WTC11 (cell line): ENCODE measurements around the gene RHCG.

Source experiments
- TCF7 ChIP-seq: sonication (generic); formaldehyde crosslinking; IDR thresholded peaks from 2 replicates; pipeline ENCODE4 v1.8.0; 2022; ENCODE audit warnings: mild to moderate bottlenecking, low read depth, missing genetic modification reagents, moderate library complexity
- ZNF219 ChIP-seq: sonication (generic); formaldehyde crosslinking; IDR thresholded peaks from 2 replicates; pipeline ENCODE4 v1.8.0; 2023; ENCODE audit warnings: missing genetic modification reagents, mild to moderate bottlenecking, borderline replicate concordance
- TF ChIP-seq, protein P1 (sequence below): fragments of 200-600 bp; IDR thresholded peaks from 2 replicates; pipeline ENCODE4 v1.8.0; 2022; ENCODE audit warnings: antibody characterized with exemption
- TF ChIP-seq, protein P2 (sequence below): sonication (generic); formaldehyde crosslinking; IDR thresholded peaks from 2 replicates; pipeline ENCODE4 v1.8.1; 2022; ENCODE audit warnings: mild to moderate bottlenecking, missing genetic modification reagents, moderate library complexity, borderline replicate concordance

DNA sequence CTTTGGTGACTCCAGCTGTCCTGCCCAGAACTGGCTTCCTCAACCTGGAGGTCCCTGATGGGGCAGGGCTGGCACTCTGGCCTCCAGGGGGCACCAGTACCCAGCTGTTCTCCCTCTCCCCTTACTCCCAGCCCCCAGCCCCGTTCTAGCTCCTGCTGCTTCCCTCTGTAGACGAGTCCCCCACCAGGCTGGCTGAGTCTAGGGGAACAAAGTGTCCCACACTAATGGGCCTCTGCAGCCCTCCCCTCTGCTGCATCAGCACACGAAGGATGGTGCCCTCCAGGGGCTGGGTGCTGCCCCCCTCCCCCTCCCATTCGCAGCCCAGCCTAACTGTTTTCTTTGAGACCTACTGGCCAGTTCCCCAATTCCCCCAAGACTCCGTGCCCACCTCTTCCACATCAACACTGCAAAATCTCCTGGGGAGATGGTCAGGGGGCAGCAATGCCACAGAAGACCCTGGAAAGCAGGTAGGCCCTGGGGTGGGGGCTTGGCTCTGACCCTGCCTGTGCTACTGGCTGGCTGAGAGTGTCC is 4.2 kb downstream of the RHCG start:
- TF ChIP-seq, protein P1, sequence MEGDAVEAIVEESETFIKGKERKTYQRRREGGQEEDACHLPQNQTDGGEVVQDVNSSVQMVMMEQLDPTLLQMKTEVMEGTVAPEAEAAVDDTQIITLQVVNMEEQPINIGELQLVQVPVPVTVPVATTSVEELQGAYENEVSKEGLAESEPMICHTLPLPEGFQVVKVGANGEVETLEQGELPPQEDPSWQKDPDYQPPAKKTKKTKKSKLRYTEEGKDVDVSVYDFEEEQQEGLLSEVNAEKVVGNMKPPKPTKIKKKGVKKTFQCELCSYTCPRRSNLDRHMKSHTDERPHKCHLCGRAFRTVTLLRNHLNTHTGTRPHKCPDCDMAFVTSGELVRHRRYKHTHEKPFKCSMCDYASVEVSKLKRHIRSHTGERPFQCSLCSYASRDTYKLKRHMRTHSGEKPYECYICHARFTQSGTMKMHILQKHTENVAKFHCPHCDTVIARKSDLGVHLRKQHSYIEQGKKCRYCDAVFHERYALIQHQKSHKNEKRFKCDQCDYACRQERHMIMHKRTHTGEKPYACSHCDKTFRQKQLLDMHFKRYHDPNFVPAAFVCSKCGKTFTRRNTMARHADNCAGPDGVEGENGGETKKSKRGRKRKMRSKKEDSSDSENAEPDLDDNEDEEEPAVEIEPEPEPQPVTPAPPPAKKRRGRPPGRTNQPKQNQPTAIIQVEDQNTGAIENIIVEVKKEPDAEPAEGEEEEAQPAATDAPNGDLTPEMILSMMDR = peak; percentile 48
- TF ChIP-seq TCF7 (no peak), ZNF219 (CRISPR knock-in tag) (no peak)
- TF ChIP-seq, protein P2, sequence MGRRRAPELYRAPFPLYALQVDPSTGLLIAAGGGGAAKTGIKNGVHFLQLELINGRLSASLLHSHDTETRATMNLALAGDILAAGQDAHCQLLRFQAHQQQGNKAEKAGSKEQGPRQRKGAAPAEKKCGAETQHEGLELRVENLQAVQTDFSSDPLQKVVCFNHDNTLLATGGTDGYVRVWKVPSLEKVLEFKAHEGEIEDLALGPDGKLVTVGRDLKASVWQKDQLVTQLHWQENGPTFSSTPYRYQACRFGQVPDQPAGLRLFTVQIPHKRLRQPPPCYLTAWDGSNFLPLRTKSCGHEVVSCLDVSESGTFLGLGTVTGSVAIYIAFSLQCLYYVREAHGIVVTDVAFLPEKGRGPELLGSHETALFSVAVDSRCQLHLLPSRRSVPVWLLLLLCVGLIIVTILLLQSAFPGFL (CRISPR knock-in tag) = no peak
